ENCODE data around the gene PPP3CA. TPM values are rescaled to one million over a fixed set of nuclear protein-coding genes. Genes with fewer than 3 reads are reported as not detected.

PPP3CA gene
- total RNA-seq, 1 donor from 2014 or later = 38.4 TPM

- H3F3A ChIP-seq (ENCODE audit: low read depth) = peaks cover 4% of the 10 kb centered on the region
- H3K36me3 Mint-ChIP-seq = no peaks in the 10 kb centered on the region
- H3K9me3 Mint-ChIP-seq = no peaks in the 10 kb centered on the region
- H3K27me3 ChIP-seq = no peaks in the 10 kb centered on the region
- no peak overlapping the region for H3K9ac ChIP-seq
- no peak overlapping the region for H3K27ac ChIP-seq
- H3K27ac Mint-ChIP-seq = no peak overlapping the region
- no peak for DNase-seq (ENCODE audit: low spot score)
- no peaks in the 10 kb centered on the region for H3K27me3 Mint-ChIP-seq (ENCODE audit: insufficient read depth, low read depth)
- TF ChIP-seq CTCF (IDR thresholded peaks at IDR 0.05) (no peak), EZH2 (IDR thresholded peaks at IDR 0.05) (no peak), EZH2phosphoT487 (IDR thresholded peaks at IDR 0.05) (no peak)
- no peak overlapping the region for H3K4me2 ChIP-seq
- no peak overlapping the region for H3K4me3 Mint-ChIP-seq
- H3K9me3 ChIP-seq (ENCODE audit: low read depth) = no peaks in the 10 kb centered on the region
- no peak overlapping the region for H2AFZ ChIP-seq (replicated peaks)
- peaks cover 15% of the 10 kb centered on the region for H3K4me1 ChIP-seq
- H3K79me2 ChIP-seq (ENCODE audit: low read depth) = peaks cover 4% of the 10 kb centered on the region
- no peaks in the 10 kb centered on the region for H3K36me3 ChIP-seq
- H3K4me3 ChIP-seq = no peak overlapping the region
- no peaks in the 10 kb centered on the region for H4K20me1 ChIP-seq (ENCODE audit: low read depth)
- H3K4me1 Mint-ChIP-seq = peaks cover 6% of the 10 kb centered on the region
Observed at GRCh38 chr4:101147283-101147682, 200.0 kb downstream of the PPP3CA start.

GRCh38 chr4:101145021-101145420 lies 202.3 kb downstream of the PPP3CA start:
- H3K4me3 Mint-ChIP-seq = no peak overlapping the region
- H3F3A ChIP-seq (ENCODE audit: low read depth) = no peaks in the 10 kb centered on the region
- H3K4me1 Mint-ChIP-seq = peaks cover 12% of the 10 kb centered on the region
- no peak overlapping the region for H2AFZ ChIP-seq (replicated peaks)
- no peaks in the 10 kb centered on the region for H3K9me3 Mint-ChIP-seq
- no peak overlapping the region for H3K9ac ChIP-seq
- no peaks in the 10 kb centered on the region for H3K27me3 ChIP-seq
- no peak overlapping the region for H3K27ac ChIP-seq
- H3K9me3 ChIP-seq (ENCODE audit: low read depth) = no peaks in the 10 kb centered on the region
- H3K36me3 Mint-ChIP-seq = no peaks in the 10 kb centered on the region
- DNase-seq (ENCODE audit: low spot score) = no peak
- no peak overlapping the region for H3K4me3 ChIP-seq
- H3K36me3 ChIP-seq = no peaks in the 10 kb centered on the region
- peaks cover 17% of the 10 kb centered on the region for H3K4me1 ChIP-seq
- H3K27me3 Mint-ChIP-seq (ENCODE audit: insufficient read depth, low read depth) = no peaks in the 10 kb centered on the region
- no peak for TF ChIP-seq CTCF (IDR thresholded peaks at IDR 0.05)
- no peak for TF ChIP-seq EZH2phosphoT487 (IDR thresholded peaks at IDR 0.05)
- TF ChIP-seq EZH2 (IDR thresholded peaks at IDR 0.05) = no peak
- H3K4me2 ChIP-seq = no peak overlapping the region
- H3K27ac Mint-ChIP-seq = no peak overlapping the region
- H3K79me2 ChIP-seq (ENCODE audit: low read depth) = peaks cover 4% of the 10 kb centered on the region
- no peaks in the 10 kb centered on the region for H4K20me1 ChIP-seq (ENCODE audit: low read depth)

GRCh38 chr4:101142259-101142658 lies 205.1 kb downstream of the PPP3CA start:
- Histone ChIP-seq H3K27ac (no peak overlapping the region), H3K27me3 (no peaks in the 10 kb centered on the region), H3K4me1 (peaks cover 15% of the 10 kb centered on the region), H3K9ac (no peak overlapping the region), H3F3A (ENCODE audit: low read depth) (no peaks in the 10 kb centered on the region), H4K20me1 (ENCODE audit: low read depth) (no peaks in the 10 kb centered on the region), H3K9me3 (ENCODE audit: low read depth) (no peaks in the 10 kb centered on the region), H3K79me2 (ENCODE audit: low read depth) (no peaks in the 10 kb centered on the region), H3K4me3 (no peak overlapping the region), H3K36me3 (no peaks in the 10 kb centered on the region), H2AFZ (replicated peaks) (no peak overlapping the region), H3K4me2 (no peak overlapping the region)
- Mint-ChIP-seq H3K4me1 (peaks cover 6% of the 10 kb centered on the region), H3K27ac (no peak overlapping the region), H3K9me3 (no peaks in the 10 kb centered on the region), H3K36me3 (no peaks in the 10 kb centered on the region), H3K27me3 (ENCODE audit: insufficient read depth, low read depth) (no peaks in the 10 kb centered on the region), H3K4me3 (no peak overlapping the region)
- no peak for DNase-seq (ENCODE audit: low spot score)
- TF ChIP-seq CTCF (IDR thresholded peaks at IDR 0.05) (no peak), EZH2 (IDR thresholded peaks at IDR 0.05) (no peak), EZH2phosphoT487 (IDR thresholded peaks at IDR 0.05) (no peak)

All from neural progenitor cell (in vitro differentiated cells).